Germinal center (tissue), 1 donor: ENCODE data around the gene SCT.
A peak's percentile ranks its signal among the peaks of the same experiment; 100 is the strongest.
"Not testable (repeated sequence)": the region's sequence is repeated elsewhere in the genome, so short reads cannot be mapped to it uniquely, and the experiment has no call there.

ENCODE experiments used
- DNase-seq: peaks from one replicate; pipeline ENCODE4 v3.0.0; 2012; ENCODE audit warnings: mixed read lengths, low spot score

Gene SCT

GRCh38 chr11:626475-627307 is at the start of gene SCT:
SCT (minus strand) TSS chr11:627181; CDS start chr11:627143, 38 bp downstream.
- DNase-seq, result no peak

GRCh38 chr11:674406-674805 is 47.4 kb upstream of the SCT start:
- no peak for DNase-seq

GRCh38 chr11:673866-674265 is 46.9 kb upstream of the SCT start:
- no peak for DNase-seq

DNA sequence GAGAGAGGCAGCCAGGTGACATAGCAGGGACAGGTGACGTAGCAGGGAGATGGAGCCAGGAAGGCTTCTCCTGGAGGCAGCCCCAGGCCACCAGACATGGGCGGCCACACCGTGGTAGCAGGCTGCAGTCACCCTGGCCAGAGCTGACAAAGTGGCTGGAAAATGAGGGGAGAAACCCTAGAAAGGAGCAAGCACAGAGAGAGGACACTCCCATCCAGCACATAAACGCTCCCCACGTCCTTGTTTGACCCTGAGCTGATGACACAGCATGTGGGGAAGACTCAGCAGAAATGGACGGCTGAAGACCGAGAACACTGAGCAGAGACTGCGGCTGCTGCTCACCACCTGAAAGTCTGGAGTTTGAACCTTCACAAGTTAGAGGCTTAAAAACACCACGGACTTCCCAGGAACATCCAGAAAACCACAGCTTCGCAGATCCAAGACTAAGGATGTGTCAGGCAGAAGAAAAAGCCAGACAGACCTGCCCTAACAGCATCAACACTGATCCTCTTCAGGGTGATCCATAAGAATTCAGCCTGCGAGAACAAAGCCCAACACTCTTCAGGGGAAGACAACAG is 38.8 kb upstream of the SCT start:
- no peak for DNase-seq

DNA sequence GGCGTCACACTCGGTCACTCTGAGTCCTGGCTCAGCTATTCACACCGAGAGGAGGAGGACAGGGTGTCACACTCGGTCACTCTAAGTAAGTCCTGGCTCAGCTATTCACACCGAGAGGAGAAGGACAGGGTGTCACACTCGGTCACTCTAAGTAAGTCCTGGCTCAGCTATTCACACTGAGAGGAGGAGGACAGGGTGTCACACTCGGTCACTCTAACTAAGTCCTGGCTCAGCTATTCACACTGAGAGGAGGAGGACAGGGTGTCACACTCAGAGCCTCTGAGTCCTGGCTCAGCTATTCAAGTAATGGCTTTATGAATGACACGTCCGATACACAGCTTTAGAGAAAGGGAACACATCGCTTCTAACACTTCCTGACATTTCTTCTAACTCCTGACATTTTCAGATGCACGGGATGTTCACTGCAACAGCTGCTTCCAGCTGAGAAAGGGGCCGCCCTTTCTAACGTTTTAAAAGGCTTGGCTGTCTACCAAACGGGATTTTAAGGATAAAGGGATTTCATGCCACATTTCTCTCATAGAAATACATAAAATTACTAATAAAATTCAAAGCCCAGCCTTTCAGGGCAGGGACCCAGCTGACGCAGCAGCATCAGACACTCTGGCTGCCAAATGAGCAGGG is 38.2 kb upstream of the SCT start:
- no peak for DNase-seq

DNA sequence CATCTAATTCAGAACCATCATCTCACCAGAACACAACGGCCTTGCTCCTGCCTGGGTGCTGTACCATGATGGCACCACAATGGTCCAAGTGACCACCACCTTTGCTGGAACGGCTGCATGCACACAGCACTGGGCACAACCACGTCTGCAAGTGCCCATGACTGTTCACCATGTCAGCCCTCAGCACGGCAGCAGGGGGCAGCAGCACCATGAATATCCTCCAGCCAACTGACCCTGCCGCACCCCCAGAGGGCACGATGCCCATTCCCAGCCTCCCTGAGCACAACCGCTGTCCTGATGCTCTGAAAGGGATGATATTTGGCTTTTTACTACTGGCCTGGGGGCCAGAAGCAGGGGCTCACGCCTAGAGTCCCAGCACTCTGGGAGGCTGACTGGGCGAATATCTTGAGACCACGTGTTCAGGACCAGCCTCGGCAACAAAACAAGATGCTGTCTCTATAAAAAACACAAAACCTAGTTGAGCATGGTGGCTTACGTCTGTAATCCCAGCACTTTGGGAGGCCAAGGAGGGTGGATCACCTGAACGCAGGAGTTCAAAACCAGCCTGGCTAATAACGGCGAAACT is 35.8 kb upstream of the SCT start:
- peak; percentile 77 for DNase-seq

GRCh38 chr11:660681-661444 is 33.9 kb upstream of the SCT start:
- DNase-seq, result no peak

DNA sequence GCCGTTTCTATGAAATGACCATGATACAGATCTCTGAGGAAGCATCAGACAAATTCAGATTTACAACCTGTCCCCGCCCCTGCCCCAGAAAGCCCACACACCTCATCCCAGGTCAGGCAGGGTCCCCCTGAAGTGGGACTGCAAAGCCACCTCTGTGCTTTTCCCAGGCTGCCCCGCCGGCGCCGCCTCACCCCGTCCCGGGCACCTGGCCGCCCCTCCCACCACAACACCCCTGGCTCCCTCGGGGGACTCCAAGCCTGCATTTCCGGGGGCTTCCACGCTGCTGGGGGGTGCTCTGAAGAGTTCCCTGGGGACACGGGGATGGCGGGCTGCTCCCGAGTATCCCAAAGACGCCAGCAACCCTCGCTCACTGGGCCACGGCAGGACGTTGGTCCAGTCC is 33.3 kb upstream of the SCT start:
- DNase-seq, result no peak

- no peak for DNase-seq
Observed at GRCh38 chr11:659532-660085, 32.6 kb upstream of the SCT start.

GRCh38 chr11:657691-658126 is 30.7 kb upstream of the SCT start:
- DNase-seq, result no peak

DNA sequence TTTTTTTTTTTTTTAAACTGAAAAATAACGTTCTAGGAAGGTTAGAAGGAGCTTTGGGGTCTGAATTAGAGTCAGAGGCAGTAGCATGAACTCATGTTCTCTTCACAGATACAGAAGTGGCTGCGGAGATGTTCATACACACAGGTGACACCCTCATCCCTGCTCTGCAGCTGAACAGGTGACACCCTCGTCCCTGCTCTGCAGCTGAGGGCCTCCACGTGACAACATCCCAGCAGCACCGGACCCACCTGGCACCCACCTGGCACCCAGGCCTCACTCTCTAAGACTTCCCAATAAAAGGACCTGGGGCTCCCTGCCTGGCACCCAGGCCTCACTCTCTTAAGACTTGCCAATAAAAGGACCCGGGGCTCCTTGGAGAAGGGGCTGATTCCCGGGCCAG is 29.9 kb upstream of the SCT start:
- no peak for DNase-seq

GRCh38 chr11:656426-656825 is 29.4 kb upstream of the SCT start:
- no peak for DNase-seq

GRCh38 chr11:655036-655726 is 28.2 kb upstream of the SCT start:
- DNase-seq, result no peak

DNA sequence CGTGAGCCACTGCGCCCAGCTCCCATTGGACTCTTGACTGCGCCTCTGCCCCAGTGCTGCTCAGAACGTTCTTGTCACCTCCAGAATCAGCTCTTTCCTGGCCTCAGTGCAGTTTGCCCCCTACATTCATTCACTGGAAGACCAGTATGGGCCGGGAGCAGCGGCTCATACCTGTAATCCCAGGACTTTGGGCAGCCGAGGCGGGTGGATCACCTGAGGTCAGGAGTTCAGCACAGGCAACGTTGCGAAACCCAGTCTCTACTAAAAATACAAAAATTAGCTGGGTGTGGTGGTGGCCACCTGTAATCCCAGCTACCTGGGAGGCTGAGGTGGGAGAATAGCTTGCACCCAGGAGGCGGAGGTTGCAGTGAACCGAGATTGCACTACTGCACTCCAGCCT is 27.5 kb upstream of the SCT start:
- DNase-seq, result not testable (repeated sequence)

GRCh38 chr11:653837-654236 is 26.9 kb upstream of the SCT start:
- no peak for DNase-seq

- DNase-seq, result not testable (repeated sequence)
Observed at GRCh38 chr11:653136-653535, 26.2 kb upstream of the SCT start.

DNA sequence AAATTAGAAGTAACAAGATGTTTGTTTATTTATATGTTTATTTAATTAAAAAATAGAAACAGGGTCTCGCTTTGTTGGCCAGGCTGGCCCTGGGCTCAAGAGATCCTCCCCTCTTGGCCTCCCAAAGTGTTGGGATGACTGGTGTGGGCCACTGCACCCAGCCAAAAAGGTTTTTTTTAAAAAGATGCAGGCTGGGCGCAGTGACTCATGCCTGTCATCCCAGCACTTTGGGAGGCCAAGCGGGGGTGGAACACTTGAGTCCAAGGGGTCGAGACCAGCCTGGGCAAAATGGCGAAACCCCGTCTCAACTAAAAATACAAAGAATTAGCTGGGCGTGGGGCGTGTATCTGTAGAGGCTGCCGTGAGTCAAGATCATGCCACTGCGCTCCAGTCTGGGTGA is 23.5 kb upstream of the SCT start:
- no peak for DNase-seq

DNA sequence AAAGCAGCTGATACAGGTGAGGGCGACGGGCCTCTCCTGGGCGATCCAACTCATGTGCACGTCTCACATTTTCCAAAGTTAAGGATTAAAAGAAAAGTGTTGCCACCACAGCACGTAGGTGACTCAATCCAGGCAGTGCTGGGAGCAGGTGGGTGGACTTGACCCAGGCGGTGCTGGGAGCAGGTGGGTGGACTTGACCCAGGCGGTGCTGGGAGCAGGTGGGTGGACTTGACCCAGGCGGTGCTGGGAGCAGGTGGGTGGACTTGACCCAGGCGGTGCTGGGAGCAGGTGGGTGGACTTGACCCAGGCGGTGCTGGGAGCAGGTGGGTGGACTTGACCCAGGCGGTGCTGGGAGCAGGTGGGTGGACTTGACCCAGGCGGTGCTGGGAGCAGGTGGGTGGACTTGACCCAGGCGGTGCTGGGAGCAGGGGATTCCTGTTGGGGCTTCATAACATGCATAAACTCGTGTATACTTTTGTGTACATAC is 20.7 kb upstream of the SCT start:
- DNase-seq, result not testable (repeated sequence)

DNA sequence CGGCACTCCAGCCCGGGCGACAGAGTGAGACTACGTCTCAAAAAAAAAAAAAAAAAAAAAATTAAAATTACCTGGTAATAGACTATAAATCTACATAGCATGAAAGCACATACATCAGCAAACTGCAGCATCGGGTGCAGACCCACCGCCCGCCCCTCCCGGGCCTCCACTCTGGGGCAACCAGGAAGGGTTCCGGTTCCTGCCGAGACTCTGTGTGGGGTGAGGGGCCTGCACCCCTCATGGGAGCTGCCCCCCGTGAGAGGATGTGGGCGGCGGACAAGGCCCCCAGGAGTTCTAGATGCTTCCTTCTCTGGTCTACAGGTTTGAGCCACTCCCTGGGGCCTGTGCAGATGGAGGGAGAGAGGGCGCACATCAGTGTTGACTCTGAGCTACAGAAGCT is 19.2 kb upstream of the SCT start:
- no peak for DNase-seq

DNA sequence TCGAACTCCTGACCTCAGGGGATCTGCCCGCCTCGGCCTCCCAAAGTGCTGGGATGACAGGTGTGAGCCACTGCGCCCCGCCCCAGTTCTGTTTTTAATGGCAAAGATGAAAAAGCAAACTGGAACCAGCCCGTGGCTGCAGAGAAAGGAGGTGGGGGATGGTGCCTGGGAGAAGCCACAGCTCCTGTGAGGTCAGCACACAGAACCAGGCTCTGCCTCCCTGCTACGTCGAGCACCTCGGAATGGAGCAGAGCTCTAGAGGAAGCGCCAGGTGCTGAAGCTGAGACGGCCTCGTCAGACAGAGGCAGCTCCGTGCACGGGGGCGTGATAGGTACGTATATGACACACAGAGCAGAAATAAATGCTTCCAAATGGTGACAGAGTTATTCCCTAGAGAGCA is 18.6 kb upstream of the SCT start:
- no peak for DNase-seq
